Esophagus squamous epithelium (tissue), 4 donors: ENCODE measurements around the gene HACD2.

Experiments
- CTCF ChIP-seq, 6 experiments: fragments of 450-650 bp in 4 of 6; fragments of 200-600 bp in 2 of 6; sonication (generic) in 2 of 6; IDR thresholded peaks; one replicate each; pipeline ENCODE4 v1.5.1; 2016 to 2019; ENCODE audit warnings: antibody characterized with exemption in 6 of 6, mild to moderate bottlenecking in 4 of 6, moderate library complexity in 4 of 6
- POLR2A ChIP-seq, 4 donors: fragments of 450-650 bp; IDR thresholded peaks; one replicate each; pipeline ENCODE4 v1.6.1; 2017; ENCODE audit warnings: antibody characterized with exemption in 4 of 4, mild to moderate bottlenecking in 4 of 4, moderate library complexity in 3 of 4

DNA sequence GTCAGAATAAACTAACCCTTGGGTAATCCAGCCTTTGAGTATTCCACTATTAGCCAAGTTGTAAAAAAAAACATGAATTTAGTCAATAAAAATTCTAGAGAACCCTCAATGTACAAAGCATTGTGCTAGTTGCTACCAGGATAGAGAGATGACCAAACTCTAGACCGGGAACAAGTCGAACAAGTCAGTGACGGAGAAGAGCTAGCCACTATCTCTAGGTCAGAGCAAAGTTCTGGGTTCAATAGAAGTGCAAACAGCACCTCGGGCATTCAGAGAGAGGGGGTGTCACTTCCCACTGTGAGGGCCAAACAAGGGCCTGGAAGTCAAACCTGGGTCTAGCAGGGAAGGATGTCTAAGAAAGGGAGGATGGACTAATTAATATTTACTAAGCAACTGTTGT, 133.7 kb downstream of the HACD2 start:
- TF ChIP-seq CTCF (IDR thresholded peaks at IDR 0.05) (no peak), POLR2A (IDR thresholded peaks at IDR 0.05) (no peak)
